Vagina (tissue), 2 donors: ENCODE measurements around the gene MTUS2.

Experiments used
- POLR2A ChIP-seq, 2 donors: fragments of 450-650 bp; IDR thresholded peaks; one replicate each; pipeline ENCODE4 v1.6.1; 2017; ENCODE audit warnings: antibody characterized with exemption in 2 of 2, mild to moderate bottlenecking in 2 of 2, moderate library complexity in 2 of 2
- TF ChIP-seq, protein P1 (sequence below), 3 experiments: fragments of 450-650 bp in 2 of 3; fragments of 200-600 bp in 1 of 3; sonication (generic) in 1 of 3; IDR thresholded peaks; one replicate each; pipeline ENCODE4 v1.5.1; 2017 to 2019; ENCODE audit warnings: antibody characterized with exemption in 3 of 3, mild to moderate bottlenecking in 2 of 3, moderate library complexity in 2 of 3

DNA sequence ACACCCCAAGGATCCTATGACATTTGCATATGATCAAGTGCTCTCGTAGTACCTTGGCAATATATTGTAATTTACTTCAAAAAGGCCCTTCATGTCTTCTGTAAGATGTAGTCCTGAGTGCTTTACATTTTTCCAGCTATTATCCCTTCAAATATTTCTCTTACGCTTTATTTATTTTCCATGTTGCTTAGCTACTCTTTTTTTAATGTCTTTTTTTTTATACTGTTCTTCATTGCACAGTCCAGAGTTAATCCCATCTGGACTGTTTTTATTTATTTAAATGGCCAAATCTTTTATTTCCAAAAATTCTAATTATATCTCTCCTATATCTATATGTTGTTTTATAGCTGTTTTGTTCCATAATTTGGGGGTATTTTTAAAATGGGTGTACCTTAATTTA lies 404.1 kb downstream of the MTUS2 start:
- TF ChIP-seq, protein P1, sequence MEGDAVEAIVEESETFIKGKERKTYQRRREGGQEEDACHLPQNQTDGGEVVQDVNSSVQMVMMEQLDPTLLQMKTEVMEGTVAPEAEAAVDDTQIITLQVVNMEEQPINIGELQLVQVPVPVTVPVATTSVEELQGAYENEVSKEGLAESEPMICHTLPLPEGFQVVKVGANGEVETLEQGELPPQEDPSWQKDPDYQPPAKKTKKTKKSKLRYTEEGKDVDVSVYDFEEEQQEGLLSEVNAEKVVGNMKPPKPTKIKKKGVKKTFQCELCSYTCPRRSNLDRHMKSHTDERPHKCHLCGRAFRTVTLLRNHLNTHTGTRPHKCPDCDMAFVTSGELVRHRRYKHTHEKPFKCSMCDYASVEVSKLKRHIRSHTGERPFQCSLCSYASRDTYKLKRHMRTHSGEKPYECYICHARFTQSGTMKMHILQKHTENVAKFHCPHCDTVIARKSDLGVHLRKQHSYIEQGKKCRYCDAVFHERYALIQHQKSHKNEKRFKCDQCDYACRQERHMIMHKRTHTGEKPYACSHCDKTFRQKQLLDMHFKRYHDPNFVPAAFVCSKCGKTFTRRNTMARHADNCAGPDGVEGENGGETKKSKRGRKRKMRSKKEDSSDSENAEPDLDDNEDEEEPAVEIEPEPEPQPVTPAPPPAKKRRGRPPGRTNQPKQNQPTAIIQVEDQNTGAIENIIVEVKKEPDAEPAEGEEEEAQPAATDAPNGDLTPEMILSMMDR (IDR thresholded peaks at IDR 0.05) = no peak
- TF ChIP-seq POLR2A (IDR thresholded peaks at IDR 0.05) = no peak
